Putamen (tissue), 1 donor: ENCODE data around the gene EFCAB9.

Source experiments
- DNase-seq: peaks from one replicate; pipeline ENCODE4 v3.0.0-alpha.2; 2016; ENCODE audit warnings: low spot score

Gene EFCAB9

GRCh38 chr5:172243302-172243701, 49.3 kb downstream of the EFCAB9 start:
- no peak for DNase-seq

GRCh38 chr5:172245046-172245445, 51.1 kb downstream of the EFCAB9 start:
- no peak for DNase-seq

GRCh38 chr5:172245703-172246125, 51.7 kb downstream of the EFCAB9 start:
- no peak for DNase-seq

GRCh38 chr5:172248637-172249036, 54.7 kb downstream of the EFCAB9 start:
- DNase-seq, result no peak

DNA sequence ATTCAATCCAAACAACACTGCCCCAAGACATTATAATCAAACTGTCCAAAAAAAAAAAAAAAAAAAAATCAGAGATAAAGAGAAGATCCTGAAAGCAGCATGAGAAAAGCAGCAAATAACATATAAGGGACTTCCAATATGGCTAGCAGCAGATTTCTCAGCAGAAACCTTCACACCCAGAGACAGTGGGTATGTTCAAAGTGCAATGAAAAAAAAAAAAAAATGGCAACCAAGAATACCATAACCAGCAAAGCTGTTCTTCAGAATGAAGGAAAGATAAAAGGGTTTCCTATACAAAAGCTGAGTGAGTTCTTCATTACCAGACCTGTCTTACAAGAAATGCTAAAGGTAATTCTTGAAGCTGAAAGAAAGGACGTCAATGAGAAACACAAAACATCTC, 57.4 kb downstream of the EFCAB9 start:
- DNase-seq, result no peak

GRCh38 chr5:172252501-172252900, 58.5 kb downstream of the EFCAB9 start:
- no peak for DNase-seq
